A549 (cell line): Measurements from ENCODE around the gene SIGLEC7.

Experiments
- CTCF ChIP-seq: fragments of >200 bp; sonication (Bioruptor Twin); formaldehyde crosslinking; IDR thresholded peaks from 3 replicates; pipeline ENCODE4 v1.5.1; 2016
- KDM1A ChIP-seq: fragments of 200-600 bp; sonication (generic); IDR thresholded peaks from 2 replicates; pipeline ENCODE4 v1.6.1; 2016; ENCODE audit warnings: low read depth, mild to moderate bottlenecking

- TF ChIP-seq CTCF = no peak
- no peak for TF ChIP-seq KDM1A
Observed at GRCh38 chr19:51103926-51104341, 38.2 kb upstream of the SIGLEC7 start.
